ENCODE measurements around the gene SPRY4.
"Not testable (repeated sequence)": the region's sequence is repeated elsewhere in the genome, so short reads cannot be mapped to it uniquely, and the experiment has no call there.

Gene SPRY4

DNA sequence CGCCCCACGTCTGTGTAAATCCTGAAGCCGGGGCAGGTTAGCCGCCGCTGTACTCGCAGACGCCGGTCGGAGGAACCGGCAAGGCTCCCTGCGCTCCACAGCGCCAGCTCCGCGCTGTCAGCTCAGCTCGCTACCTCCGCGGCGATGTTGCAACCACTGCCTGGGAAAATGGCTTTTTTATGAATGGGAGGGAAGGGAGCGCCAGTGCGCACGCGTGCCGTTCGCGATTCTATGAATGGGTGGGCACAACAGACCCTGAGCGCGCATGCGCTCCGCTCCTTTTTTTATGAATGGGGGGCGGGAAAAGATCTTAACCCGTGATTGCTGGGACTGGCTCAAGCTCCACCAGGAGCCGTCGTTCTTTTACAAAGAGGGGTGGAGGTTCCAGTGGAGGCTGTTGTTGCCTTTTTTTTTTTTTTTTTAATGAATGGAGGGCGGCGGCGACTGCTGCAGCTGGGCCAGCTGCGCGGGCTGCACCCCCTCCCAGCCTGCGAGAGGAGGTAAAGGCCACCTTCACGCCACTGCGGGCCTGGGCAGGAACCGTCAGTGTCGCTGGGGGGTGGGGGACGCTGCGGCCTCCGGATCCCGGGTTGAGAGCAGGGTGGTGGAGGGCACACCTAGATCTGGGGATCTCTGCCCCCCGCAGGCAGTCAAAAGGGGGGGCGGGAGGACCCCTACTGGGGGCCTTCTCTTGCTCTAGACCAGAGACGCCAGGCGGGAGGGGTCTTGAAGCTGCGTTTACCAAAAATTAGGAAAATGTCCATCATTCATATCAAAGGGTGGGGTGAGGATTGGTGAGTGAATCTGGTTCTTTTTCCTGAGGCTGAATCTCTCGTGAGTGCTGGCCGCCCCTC lies at the start of gene SPRY4:
TSS of gene SPRY4 (minus strand) at position 151 of the 854 bp plus-strand sequence. CDS start 9,913 bp downstream, outside the sequence.
- DNase-seq (ENCODE audit: low read depth in 2 of 2) = peak; percentile 68 to 82

DNA sequence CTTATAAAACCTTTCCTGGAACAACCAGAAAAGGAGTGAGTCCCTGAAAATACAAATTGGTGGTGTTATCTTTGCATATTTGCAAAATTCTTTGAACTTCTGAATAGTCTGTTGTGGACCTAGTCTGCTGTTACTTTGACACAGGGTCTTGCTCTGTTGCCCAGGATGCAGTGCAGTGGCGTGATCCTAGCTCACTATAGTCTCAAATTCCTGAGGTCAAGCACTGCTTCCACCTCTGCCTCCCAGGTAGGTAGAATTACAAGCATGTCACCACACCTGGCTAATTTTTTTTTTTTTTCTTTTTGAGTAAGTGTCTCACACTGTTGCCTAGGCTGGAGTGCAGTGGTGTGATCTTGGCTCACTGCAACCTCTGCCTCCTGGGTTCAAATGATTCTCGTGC lies 43.7 kb upstream of the SPRY4 start:
- DNase-seq (ENCODE audit: low read depth in 2 of 2) = no peak

DNA sequence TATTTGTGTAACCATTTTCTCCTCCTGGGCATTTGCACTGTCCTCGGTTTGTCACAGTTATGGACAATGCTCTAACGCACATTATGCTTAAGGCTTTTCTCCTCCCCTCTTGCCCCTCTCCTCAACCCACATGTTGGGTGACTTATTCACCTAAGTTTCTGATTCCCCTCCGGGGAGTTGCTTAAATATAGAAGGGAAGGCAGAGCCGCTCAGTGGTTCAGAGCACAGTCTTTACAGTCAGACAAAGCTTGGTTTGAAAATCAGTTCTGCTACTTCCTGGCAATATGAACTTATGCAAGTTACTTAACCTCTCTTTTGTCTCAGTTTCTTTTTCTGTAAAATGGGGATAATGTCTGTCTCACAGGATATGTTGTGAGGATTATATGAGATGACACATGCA lies 41.2 kb upstream of the SPRY4 start:
- no peak for DNase-seq (ENCODE audit: low read depth in 2 of 2)

DNA sequence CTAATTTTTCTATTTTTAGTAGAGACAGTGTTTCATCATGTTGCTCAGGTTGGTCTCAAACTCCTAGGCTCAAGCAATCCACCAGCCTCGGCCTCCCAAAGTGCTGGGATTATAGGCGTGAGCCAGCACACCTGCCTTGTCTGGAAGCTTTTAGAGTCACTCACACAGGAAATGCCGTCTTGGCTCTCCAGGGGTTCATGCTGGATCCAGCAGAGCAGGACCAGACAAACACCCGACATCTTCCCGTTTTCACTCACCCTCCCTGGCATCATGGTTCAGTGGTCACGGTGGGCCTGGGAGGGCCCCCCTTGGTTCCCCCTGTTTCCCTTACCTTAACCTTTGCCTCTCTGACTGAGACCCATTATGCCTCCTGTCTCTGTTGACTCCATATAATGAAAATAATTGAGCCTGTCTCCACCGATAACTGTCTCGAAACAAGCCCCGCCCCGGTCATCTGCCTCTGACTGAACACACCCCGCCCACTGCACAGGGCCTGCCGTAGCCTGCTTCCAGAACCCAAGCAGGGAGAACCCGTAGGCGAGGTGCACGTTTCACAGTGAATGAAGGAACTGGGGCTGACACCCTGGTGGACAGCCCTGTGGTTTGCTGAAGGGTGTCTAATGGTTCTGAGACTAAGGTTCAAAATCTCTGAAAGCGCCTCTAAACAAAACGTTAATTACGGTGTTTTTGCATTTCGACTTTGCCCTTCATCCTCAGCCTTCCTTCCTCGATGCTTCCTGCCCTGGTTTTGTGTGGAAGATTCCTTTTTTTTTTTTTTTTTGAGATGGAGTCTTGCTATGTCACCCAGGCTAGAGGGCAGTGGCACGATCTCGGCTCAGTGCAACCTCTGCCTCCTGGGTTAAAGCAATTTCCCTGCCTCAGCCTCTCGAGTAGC lies 39.7 kb upstream of the SPRY4 start:
- DNase-seq (ENCODE audit: low read depth in 2 of 2) = no peak

GRCh38 chr5:142363619-142363963 lies 38.8 kb upstream of the SPRY4 start:
- no peak for DNase-seq (ENCODE audit: low read depth in 2 of 2)

GRCh38 chr5:142362193-142362592 lies 37.4 kb upstream of the SPRY4 start:
- DNase-seq (ENCODE audit: low read depth in 2 of 2) = not testable (repeated sequence)

- no peak for DNase-seq (ENCODE audit: low read depth in 2 of 2)
Observed at GRCh38 chr5:142360607-142361120, 35.8 kb upstream of the SPRY4 start.

DNA sequence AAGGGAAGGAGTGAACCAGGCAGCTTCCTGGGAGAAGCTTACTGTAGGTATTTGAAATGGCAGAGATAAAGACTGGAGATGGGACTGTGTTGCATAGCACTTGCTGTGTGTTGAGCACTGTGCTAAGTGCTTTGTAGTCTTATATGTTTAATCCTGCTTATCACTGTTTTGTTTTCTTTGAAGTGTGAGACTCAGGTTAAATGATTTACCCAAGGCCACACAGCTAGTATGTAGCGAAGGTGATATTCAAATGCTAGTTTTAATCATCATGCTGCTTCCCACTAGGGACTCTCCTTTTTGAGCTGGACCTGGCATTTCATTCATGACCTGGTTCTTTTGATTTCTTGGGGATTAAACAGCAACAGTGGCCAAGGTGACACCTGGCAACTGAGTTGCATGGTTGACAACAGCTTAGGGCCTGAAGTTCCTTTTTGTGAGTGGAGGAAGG lies 35.3 kb upstream of the SPRY4 start:
- no peak for DNase-seq (ENCODE audit: low read depth in 2 of 2)

DNA sequence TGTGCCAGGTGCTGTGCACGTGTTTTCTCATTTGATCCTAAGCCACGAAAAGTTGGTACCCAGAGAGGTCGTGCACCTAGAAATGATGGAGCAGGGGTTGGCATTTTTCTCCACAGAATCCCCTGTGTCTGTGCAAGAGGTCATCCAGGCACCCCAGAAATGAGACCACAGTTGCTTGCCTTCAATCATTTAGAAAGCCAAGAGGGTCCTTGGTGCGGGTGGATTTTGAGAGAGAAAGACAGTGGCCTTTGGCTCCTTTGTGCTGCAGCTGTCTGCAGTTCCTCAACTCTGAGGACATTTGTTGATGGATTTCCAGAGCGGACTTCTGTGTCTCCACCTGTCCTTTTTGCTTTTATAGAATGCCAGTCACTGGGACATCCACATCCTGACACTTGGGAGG lies 33.8 kb upstream of the SPRY4 start:
- no peak for DNase-seq (ENCODE audit: low read depth in 2 of 2)

DNA sequence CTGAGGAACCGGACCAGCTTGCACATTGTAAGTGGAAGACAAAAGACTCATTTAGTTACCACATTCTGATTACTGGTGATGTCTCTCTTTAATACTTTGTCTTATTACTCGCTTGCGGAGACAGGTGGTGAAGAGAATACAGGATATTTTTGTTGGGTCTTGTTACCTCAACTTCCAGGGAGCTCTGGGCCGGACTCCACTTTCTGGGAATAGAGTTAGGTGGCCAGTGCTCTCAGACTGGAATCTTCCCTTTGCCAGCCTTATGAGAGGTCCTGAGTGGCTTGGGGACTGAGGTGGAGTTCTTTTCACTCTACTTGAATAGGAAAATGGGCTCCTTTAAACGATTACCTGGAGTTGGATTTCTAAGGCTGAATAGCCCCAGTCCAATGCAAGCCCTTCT lies 33.3 kb upstream of the SPRY4 start:
- no peak for DNase-seq (ENCODE audit: low read depth in 2 of 2)

- DNase-seq (ENCODE audit: low read depth in 2 of 2) = no peak
Observed at GRCh38 chr5:142357469-142358090, 32.8 kb upstream of the SPRY4 start.

DNA sequence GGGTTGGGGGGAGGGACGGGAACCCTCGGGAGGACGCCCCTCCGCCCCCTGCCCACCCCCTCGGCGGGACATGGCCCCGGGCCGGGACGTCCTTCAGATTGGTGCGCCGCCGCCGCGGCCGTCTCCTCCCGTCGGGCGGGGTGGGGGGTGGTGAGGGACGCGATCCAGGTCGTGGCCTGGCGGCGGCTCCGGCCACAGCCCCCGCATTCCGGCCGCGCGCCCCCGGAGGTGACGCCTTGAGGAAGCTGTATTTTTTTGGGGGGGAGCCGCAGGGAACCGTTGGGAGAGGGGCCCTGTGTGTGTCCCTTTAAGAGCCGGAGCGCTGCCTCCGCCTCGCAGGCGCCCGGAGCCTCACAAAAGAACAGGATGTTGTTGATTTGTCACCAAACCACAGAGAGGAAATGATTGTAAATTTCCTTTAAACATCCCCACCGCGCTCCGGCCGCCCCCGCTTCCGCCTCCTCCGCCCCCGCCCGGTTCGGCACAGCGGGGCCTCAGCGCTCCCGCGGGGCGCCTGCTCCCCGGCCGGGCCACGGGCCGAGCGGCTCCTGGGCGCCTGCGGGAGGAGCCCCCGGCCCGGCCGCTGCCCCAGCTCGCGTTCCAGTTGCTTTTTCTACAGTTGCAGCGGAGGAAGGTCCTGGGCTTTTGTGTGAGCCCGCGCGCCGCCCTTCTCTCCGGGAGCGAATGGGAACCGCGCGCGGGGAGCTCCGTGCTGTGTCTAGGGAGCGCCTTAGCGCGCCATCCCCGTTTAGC lies 32.1 kb upstream of the SPRY4 start:
- DNase-seq (ENCODE audit: low read depth in 2 of 2) = peak; percentile 92 to 94

- no peak for DNase-seq (ENCODE audit: low read depth in 2 of 2)
Observed at GRCh38 chr5:142356349-142356715, 31.5 kb upstream of the SPRY4 start.

GRCh38 chr5:142353071-142353472 lies 28.3 kb upstream of the SPRY4 start:
- no peak for DNase-seq (ENCODE audit: low read depth in 2 of 2)

DNA sequence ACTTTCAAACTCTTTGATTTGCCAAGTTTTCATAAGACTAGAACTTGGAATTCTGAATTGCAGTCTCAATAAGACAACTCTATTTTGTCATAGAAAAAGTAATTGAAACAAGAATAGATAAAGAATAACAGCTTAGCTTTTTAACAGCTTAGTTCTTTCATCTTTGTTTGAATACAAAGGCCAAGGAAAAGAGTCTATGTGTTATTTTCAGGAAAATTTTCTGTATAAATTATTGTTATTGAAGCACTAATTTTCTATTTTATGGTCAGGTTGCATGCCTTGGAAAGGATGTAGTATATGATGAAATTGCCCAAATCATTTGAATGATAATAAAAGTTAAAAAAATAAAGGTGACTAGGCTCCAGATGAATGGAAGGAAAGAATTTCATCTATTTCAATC lies 25.2 kb upstream of the SPRY4 start:
- DNase-seq (ENCODE audit: low read depth in 2 of 2) = no peak

DNA sequence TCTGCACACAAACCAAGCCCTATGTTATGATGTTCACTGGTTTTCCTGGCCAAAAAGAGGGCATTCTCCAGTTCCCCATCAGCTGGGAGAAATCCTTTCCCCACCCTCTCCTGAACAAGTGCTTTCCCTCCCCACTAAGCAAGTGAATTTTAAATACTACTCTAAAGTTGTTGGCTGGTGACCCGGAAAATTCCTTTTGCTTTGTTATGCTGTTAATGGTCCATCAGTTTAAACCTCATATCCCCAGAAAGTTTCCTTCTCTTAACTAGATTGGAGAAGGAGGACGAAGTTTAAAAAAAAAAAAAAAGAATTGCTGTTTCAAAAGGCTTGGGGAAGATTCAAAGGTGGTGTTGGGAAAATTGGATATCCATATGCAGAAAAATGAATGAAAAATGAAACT lies 21.9 kb upstream of the SPRY4 start:
- no peak for DNase-seq (ENCODE audit: low read depth in 2 of 2)

- not testable (repeated sequence) for DNase-seq (ENCODE audit: low read depth in 2 of 2)
Observed at GRCh38 chr5:142344915-142345314, 20.1 kb upstream of the SPRY4 start.

GRCh38 chr5:142343531-142343930 lies 18.7 kb upstream of the SPRY4 start:
- DNase-seq (ENCODE audit: low read depth in 2 of 2) = no peak

- DNase-seq (ENCODE audit: low read depth in 2 of 2) = no peak
Observed at GRCh38 chr5:142342128-142342981, 17.5 kb upstream of the SPRY4 start.

- no peak for DNase-seq (ENCODE audit: low read depth in 2 of 2)
Observed at GRCh38 chr5:142339781-142340180, 15.0 kb upstream of the SPRY4 start.

Measured in stimulated activated CD4-positive, alpha-beta T cell treated with anti-CD3 and anti-CD28 coated beads, Interleukin-1b, Interleukin-23, amount 100 ng/mL, for 4 hours (primary cell).